Esophagus squamous epithelium (tissue), 5 donors: ENCODE data around the gene TOPAZ1. TPM values are rescaled to one million over a fixed set of nuclear protein-coding genes. Genes with fewer than 3 reads are reported as not detected.

ENCODE experiments used
- DNase-seq: peaks from one replicate; lab custom pipeline; 2025; lab: John Stamatoyannopoulos, UW
- H3K27ac ChIP-seq, 4 donors: fragments of 200-600 bp; sonication (generic); one replicate each; pipeline ENCODE4 v1.5.1; 2016 to 2019; ENCODE audit warnings: mild to moderate bottlenecking in 1 of 4
- H3K27me3 ChIP-seq, 4 donors: fragments of 200-600 bp; sonication (generic); 1 replicate in 3 of 4; 2 replicates in 1 of 4; pipeline versions ENCODE4 v1.5.1 to v1.6.0; 2017 to 2021; ENCODE audit warnings: antibody characterized with exemption in 1 of 4
- H3K36me3 ChIP-seq, 3 donors: fragments of 200-600 bp; sonication (generic); one replicate each; pipeline ENCODE4 v1.5.1; 2016 to 2019
- H3K4me1 ChIP-seq, 3 donors: fragments of 200-600 bp; sonication (generic); one replicate each; pipeline ENCODE4 v1.5.1; 2017 to 2019
- H3K4me3 ChIP-seq, 4 donors: fragments of 200-600 bp; sonication (generic); 1 replicate in 3 of 4; 2 replicates in 1 of 4; pipeline ENCODE4 v1.5.1; 2016 to 2019; ENCODE audit warnings: mild to moderate bottlenecking in 2 of 4, moderate library complexity in 1 of 4
- H3K9me3 ChIP-seq, 3 donors: fragments of 200-600 bp; sonication (generic); one replicate each; pipeline ENCODE4 v1.5.1; 2016 to 2019
- CTCF ChIP-seq, 6 experiments: fragments of 450-650 bp in 4 of 6; fragments of 200-600 bp in 2 of 6; sonication (generic) in 2 of 6; IDR thresholded peaks; one replicate each; pipeline ENCODE4 v1.5.1; 2016 to 2019; ENCODE audit warnings: antibody characterized with exemption in 6 of 6, mild to moderate bottlenecking in 4 of 6, moderate library complexity in 4 of 6
- POLR2A ChIP-seq, 4 donors: fragments of 450-650 bp; IDR thresholded peaks; one replicate each; pipeline ENCODE4 v1.6.1; 2017; ENCODE audit warnings: antibody characterized with exemption in 4 of 4, mild to moderate bottlenecking in 4 of 4, moderate library complexity in 3 of 4
- WGBS, 2 donors: methylation state at CpG; one replicate each; pipeline ENCODE4 v1.1.5; 2018; 5-methylcytosine and 5-hydroxymethylcytosine counted together
- intact Hi-C: fragments of 100-400 bp; cut with DNase I; formaldehyde crosslinking; loops from one replicate; pipeline ENCODE4 v1.15.0; 2022
- total RNA-seq, 4 donors: library from RNA; depleted of rRNA; stranded (reverse); fragments of >200 nt; gene quantifications; one replicate each; pipeline ENCODE4 v1.1.0, GENCODE V29; 2016
- donor health status: DM: yes; HTN: yes; CAD: no.

TOPAZ1 gene
- total RNA-seq, 4 donors from 2014 or later = not detected

GRCh38 chr3:44292947-44293346, 51.3 kb downstream of the TOPAZ1 start:
- Histone ChIP-seq H3K27ac (no peak overlapping the region), H3K36me3 (no peaks in the 10 kb centered on the region), H3K9me3 (no peaks in the 10 kb centered on the region), H3K4me1 (no peaks in the 10 kb centered on the region), H3K4me3 (no peak overlapping the region), H3K27me3 (peaks cover 0 to 8% (median 0%) of the 10 kb centered on the region in 4 donors)
- no peak for TF ChIP-seq CTCF (IDR thresholded peaks at IDR 0.05)
- TF ChIP-seq POLR2A (IDR thresholded peaks at IDR 0.05) = no peak
- 93 to 100% methylated on average over 1 of the region's 1 CpG for WGBS, 2 donors
- DNase-seq = no peak
- intact Hi-C loops = no loop called here

GRCh38 chr3:44297255-44297654, 55.6 kb downstream of the TOPAZ1 start:
- DNase-seq = no peak
- Histone ChIP-seq H3K9me3 (no peaks in the 10 kb centered on the region), H3K36me3 (no peaks in the 10 kb centered on the region), H3K27me3 (peaks cover 0 to 8% (median 0%) of the 10 kb centered on the region in 4 donors), H3K4me3 (no peak overlapping the region), H3K27ac (no peak overlapping the region), H3K4me1 (no peaks in the 10 kb centered on the region)
- TF ChIP-seq POLR2A (IDR thresholded peaks at IDR 0.05) (no peak), CTCF (IDR thresholded peaks at IDR 0.05) (no peak)
- intact Hi-C loops = no loop called here

- no peaks in the 10 kb centered on the region for H3K9me3 ChIP-seq
- 73% methylated on average over 3 of the region's 3 CpGs for WGBS, 2 donors
- H3K27me3 ChIP-seq = peaks cover 0 to 4% (median 0%) of the 10 kb centered on the region in 4 donors
- intact Hi-C loops = no loop called here
- TF ChIP-seq CTCF (IDR thresholded peaks at IDR 0.05) = no peak
- no peak for TF ChIP-seq POLR2A (IDR thresholded peaks at IDR 0.05)
- H3K4me1 ChIP-seq = no peaks in the 10 kb centered on the region
- no peaks in the 10 kb centered on the region for H3K36me3 ChIP-seq
- H3K4me3 ChIP-seq = no peak overlapping the region
- no peak overlapping the region for H3K27ac ChIP-seq
- no peak for DNase-seq
These were observed 60.1 kb downstream of the TOPAZ1 start for GRCh38 chr3:44301746-44302145.

- Histone ChIP-seq H3K9me3 (no peaks in the 10 kb centered on the region), H3K4me3 (no peak overlapping the region), H3K27ac (no peak overlapping the region), H3K27me3 (peaks cover 0 to 7% (median 0%) of the 10 kb centered on the region in 4 donors), H3K36me3 (no peaks in the 10 kb centered on the region), H3K4me1 (no peaks in the 10 kb centered on the region)
- TF ChIP-seq POLR2A (IDR thresholded peaks at IDR 0.05) (no peak), CTCF (IDR thresholded peaks at IDR 0.05) (no peak)
- no peak for DNase-seq
- intact Hi-C loops = no loop called here
These were observed 67.8 kb downstream of the TOPAZ1 start for GRCh38 chr3:44309500-44309899.

- no peak for TF ChIP-seq CTCF (IDR thresholded peaks at IDR 0.05)
- no peak for TF ChIP-seq POLR2A (IDR thresholded peaks at IDR 0.05)
- H3K9me3 ChIP-seq = no peaks in the 10 kb centered on the region
- no peak overlapping the region for H3K4me3 ChIP-seq
- WGBS, 2 donors = 42 to 54% methylated on average over 8 of the region's 8 CpGs
- no peaks in the 10 kb centered on the region for H3K4me1 ChIP-seq
- no peak for DNase-seq
- intact Hi-C loops = no loop called here
- H3K27ac ChIP-seq = no peak overlapping the region
- H3K36me3 ChIP-seq = no peaks in the 10 kb centered on the region
- peaks cover 0 to 15% (median 0%) of the 10 kb centered on the region in 4 donors for H3K27me3 ChIP-seq
These were observed 77.2 kb downstream of the TOPAZ1 start for GRCh38 chr3:44318891-44319311.
